ENCODE measurements around the gene ZNF831. TPM values are rescaled to one million over a fixed set of nuclear protein-coding genes. Genes with fewer than 3 reads are reported as not detected.

The ZNF831 gene
- total RNA-seq, 4 donors from 2014 or later: 0.16 to 1.0 (median 0.34) TPM; not detected in 1

GRCh38 chr20:59232618-59233017 is 69.0 kb downstream of the ZNF831 start:
- 42% methylated on average over 3 of the region's 3 CpGs for WGBS

GRCh38 chr20:59235226-59235625 is 71.6 kb downstream of the ZNF831 start:
- no peak for TF ChIP-seq POLR2A (IDR thresholded peaks at IDR 0.05)
- TF ChIP-seq POLR2AphosphoS5 (IDR thresholded peaks at IDR 0.05): no peak
- no peak for TF ChIP-seq CTCF (IDR thresholded peaks at IDR 0.05)
- no peak for TF ChIP-seq EP300 (IDR thresholded peaks at IDR 0.05)
- Histone ChIP-seq H3K9me3 (no peaks in the 10 kb centered on the region), H3K4me3 (no peak overlapping the region), H3K36me3 (no peaks in the 10 kb centered on the region), H3K4me1 (no peaks in the 10 kb centered on the region), H3K27me3 (peaks cover 12% of the 10 kb centered on the region), H3K27ac (no peak overlapping the region)
- 82% methylated on average over 5 of the region's 5 CpGs for WGBS
- no peak for DNase-seq (ENCODE audit: low spot score in 2 of 2)

More at GRCh38 chr20:59232618-59233017, 69.0 kb downstream of the ZNF831 start:
- Histone ChIP-seq H3K9me3 (no peaks in the 10 kb centered on the region), H3K27me3 (peaks cover 12% of the 10 kb centered on the region), H3K36me3 (no peaks in the 10 kb centered on the region), H3K4me1 (no peaks in the 10 kb centered on the region), H3K27ac (no peak overlapping the region), H3K4me3 (no peak overlapping the region)
- no peak for DNase-seq (ENCODE audit: low spot score in 2 of 2)
- TF ChIP-seq EP300 (IDR thresholded peaks at IDR 0.05) (no peak), POLR2A (IDR thresholded peaks at IDR 0.05) (no peak), CTCF (IDR thresholded peaks at IDR 0.05) (no peak), POLR2AphosphoS5 (IDR thresholded peaks at IDR 0.05) (no peak)

- no peak for DNase-seq (ENCODE audit: low spot score in 2 of 2)
- no peak overlapping the region for H3K27ac ChIP-seq
- no peaks in the 10 kb centered on the region for H3K9me3 ChIP-seq
- peaks cover 28% of the 10 kb centered on the region for H3K27me3 ChIP-seq
- no peaks in the 10 kb centered on the region for H3K4me1 ChIP-seq
- H3K4me3 ChIP-seq: no peak overlapping the region
- TF ChIP-seq POLR2A (IDR thresholded peaks at IDR 0.05): no peak
- TF ChIP-seq CTCF (IDR thresholded peaks at IDR 0.05): no peak
- TF ChIP-seq EP300 (IDR thresholded peaks at IDR 0.05): no peak
- TF ChIP-seq POLR2AphosphoS5 (IDR thresholded peaks at IDR 0.05): no peak
- no peaks in the 10 kb centered on the region for H3K36me3 ChIP-seq
- WGBS: 80% methylated on average over 4 of the region's 4 CpGs
Observed at GRCh38 chr20:59240006-59240405, 76.4 kb downstream of the ZNF831 start.

GRCh38 chr20:59242714-59243626 is 79.3 kb downstream of the ZNF831 start:
- WGBS: 65% methylated on average over 10 of the region's 10 CpGs
- Histone ChIP-seq H3K27ac (no peak overlapping the region), H3K4me3 (no peak overlapping the region), H3K9me3 (no peaks in the 10 kb centered on the region), H3K36me3 (no peaks in the 10 kb centered on the region), H3K27me3 (peaks cover 35% of the 10 kb centered on the region), H3K4me1 (no peaks in the 10 kb centered on the region)
- DNase-seq (ENCODE audit: low spot score in 2 of 2): no peak
- TF ChIP-seq EP300 (IDR thresholded peaks at IDR 0.05): no peak
- no peak for TF ChIP-seq POLR2AphosphoS5 (IDR thresholded peaks at IDR 0.05)
- TF ChIP-seq CTCF (IDR thresholded peaks at IDR 0.05): no peak
- no peak for TF ChIP-seq POLR2A (IDR thresholded peaks at IDR 0.05)

- no peak overlapping the region for H3K4me3 ChIP-seq
- no peak for TF ChIP-seq EP300 (IDR thresholded peaks at IDR 0.05)
- TF ChIP-seq POLR2A (IDR thresholded peaks at IDR 0.05): no peak
- no peak for TF ChIP-seq CTCF (IDR thresholded peaks at IDR 0.05)
- TF ChIP-seq POLR2AphosphoS5 (IDR thresholded peaks at IDR 0.05): no peak
- H3K27me3 ChIP-seq: peaks cover 28% of the 10 kb centered on the region
- no peaks in the 10 kb centered on the region for H3K4me1 ChIP-seq
- DNase-seq (ENCODE audit: low spot score in 2 of 2): no peak
- no peaks in the 10 kb centered on the region for H3K36me3 ChIP-seq
- no peak overlapping the region for H3K27ac ChIP-seq
- 58% methylated on average over 8 of the region's 8 CpGs for WGBS
- H3K9me3 ChIP-seq: no peaks in the 10 kb centered on the region
Observed at GRCh38 chr20:59246691-59247400, 83.2 kb downstream of the ZNF831 start.

All from suprapubic skin (tissue), 4 donors.